HEK293T (cell line): Measurements from ENCODE around the gene ASGR1.

Experiments
- ELF4 ChIP-seq: fragments of 450-650 bp; IDR thresholded peaks from 2 replicates; pipeline ENCODE4 v1.6.1; 2017; ENCODE audit warnings: antibody characterized with exemption
- FOXK2 ChIP-seq: fragments of 450-650 bp; IDR thresholded peaks from 2 replicates; pipeline ENCODE4 v1.6.1; 2016; ENCODE audit warnings: mild to moderate bottlenecking
- HDGF ChIP-seq: fragments of 450-650 bp; IDR thresholded peaks from 2 replicates; pipeline ENCODE4 v1.6.1; 2017; ENCODE audit warnings: antibody characterized with exemption, borderline replicate concordance
- PKNOX1 ChIP-seq: fragments of 450-650 bp; IDR thresholded peaks from 2 replicates; pipeline ENCODE4 v1.6.1; 2016
- SP1 ChIP-seq: fragments of 450-650 bp; IDR thresholded peaks from 2 replicates; pipeline ENCODE4 v1.6.1; 2017
- TARDBP ChIP-seq: fragments of 450-650 bp; IDR thresholded peaks from 2 replicates; pipeline ENCODE4 v1.6.1; 2016

GRCh38 chr17:7191571-7192270 lies 12.6 kb upstream of the ASGR1 start:
- TF ChIP-seq SP1 (no peak), PKNOX1 (no peak), HDGF (no peak), ELF4 (peak; percentile 76; the same call in 1 of the 2 replicates), TARDBP (no peak), FOXK2 (no peak)
